ENCODE measurements around the gene TLL2.

Gene TLL2

GRCh38 chr10:96463562-96463961 lies 50.2 kb downstream of the TLL2 start:
- no peak for DNase-seq (ENCODE audit: low read depth)

- DNase-seq (ENCODE audit: low read depth) = no peak
These were observed 51.0 kb downstream of the TLL2 start for GRCh38 chr10:96462606-96463151.

GRCh38 chr10:96460316-96460715 lies 53.4 kb downstream of the TLL2 start:
- no peak for DNase-seq (ENCODE audit: low read depth)

- DNase-seq (ENCODE audit: low read depth) = no peak
These were observed 56.4 kb downstream of the TLL2 start for GRCh38 chr10:96457341-96457740.

- DNase-seq (ENCODE audit: low read depth) = no peak
These were observed 57.4 kb downstream of the TLL2 start for GRCh38 chr10:96456296-96456840.

- no peak for DNase-seq (ENCODE audit: low read depth)
These were observed 59.7 kb downstream of the TLL2 start for GRCh38 chr10:96453856-96454583.

GRCh38 chr10:96452494-96453153 lies 61.1 kb downstream of the TLL2 start:
- DNase-seq (ENCODE audit: low read depth) = no peak

GRCh38 chr10:96450529-96451207 lies 63.1 kb downstream of the TLL2 start:
- DNase-seq (ENCODE audit: low read depth) = no peak

GRCh38 chr10:96448558-96448957 lies 65.2 kb downstream of the TLL2 start:
- no peak for DNase-seq (ENCODE audit: low read depth)

GRCh38 chr10:96448021-96448457 lies 65.7 kb downstream of the TLL2 start:
- DNase-seq (ENCODE audit: low read depth) = no peak

GRCh38 chr10:96446966-96447596 lies 66.6 kb downstream of the TLL2 start:
- no peak for DNase-seq (ENCODE audit: low read depth)

- no peak for DNase-seq (ENCODE audit: low read depth)
These were observed 71.6 kb downstream of the TLL2 start for GRCh38 chr10:96441987-96442643.

GRCh38 chr10:96441322-96441885 lies 72.3 kb downstream of the TLL2 start:
- DNase-seq (ENCODE audit: low read depth) = no peak

GRCh38 chr10:96440361-96441292 lies 73.1 kb downstream of the TLL2 start:
- DNase-seq (ENCODE audit: low read depth) = no peak

- DNase-seq (ENCODE audit: low read depth) = no peak
These were observed 74.0 kb downstream of the TLL2 start for GRCh38 chr10:96439725-96440124.

- no peak for DNase-seq (ENCODE audit: low read depth)
These were observed 77.7 kb downstream of the TLL2 start for GRCh38 chr10:96436035-96436434.

GRCh38 chr10:96431211-96431970 lies 82.3 kb downstream of the TLL2 start:
- DNase-seq (ENCODE audit: low read depth) = no peak

GRCh38 chr10:96427291-96427690 lies 86.4 kb downstream of the TLL2 start:
- DNase-seq (ENCODE audit: low read depth) = no peak

GRCh38 chr10:96422525-96422924 lies 91.2 kb downstream of the TLL2 start:
- no peak for DNase-seq (ENCODE audit: low read depth)

Data from stimulated activated CD8-positive, alpha-beta memory T cell treated with anti-CD3 and anti-CD28 coated beads, Interleukin-15, amount 100 ng/mL, for 24 hours (primary cell).